Daoy (cell line): ENCODE data around the gene EIF4E1B. TPM values are rescaled to one million over a fixed set of nuclear protein-coding genes. Genes with fewer than 3 reads are reported as not detected.

ENCODE experiments used
- DNase-seq: peaks from one replicate; pipeline ENCODE4 v3.0.0-alpha.2; 2015; ENCODE audit warnings: low read depth
- total RNA-seq: library from RNA; depleted of rRNA; stranded (reverse); fragments of >200 nt; shearing (Covaris generic); gene quantifications from 2 replicates; pipeline ENCODE4 v1.2.3, GENCODE V29; 2014; rRNA removed

EIF4E1B gene
- total RNA-seq, 1 experiment from 2014 or later, result not detected

GRCh38 chr5:176690911-176691310 lies 60.4 kb downstream of the EIF4E1B start:
- no peak for DNase-seq

- DNase-seq, result no peak
Measured at GRCh38 chr5:176691524-176691923, 61.0 kb downstream of the EIF4E1B start.

GRCh38 chr5:176692326-176692725 lies 61.9 kb downstream of the EIF4E1B start:
- DNase-seq, result no peak

GRCh38 chr5:176692839-176693476 lies 62.5 kb downstream of the EIF4E1B start:
- DNase-seq, result no peak

GRCh38 chr5:176693477-176693851 lies 63.0 kb downstream of the EIF4E1B start:
- DNase-seq, result peak; percentile 28

GRCh38 chr5:176694146-176694545 lies 63.7 kb downstream of the EIF4E1B start:
- DNase-seq, result no peak

- no peak for DNase-seq
Measured at GRCh38 chr5:176694631-176695030, 64.2 kb downstream of the EIF4E1B start.

GRCh38 chr5:176695073-176695472 lies 64.6 kb downstream of the EIF4E1B start:
- DNase-seq, result no peak

Other genes with a start within 250 kb of the EIF4E1B start
- 99.3 and 104 TPM in 2 replicates for gene NOP16, start 242.1 kb upstream of the EIF4E1B start, total RNA-seq
- gene HIGD2A, start 241.9 kb upstream of the EIF4E1B start, total RNA-seq, result 54.8 and 80.5 TPM in 2 replicates
- 98.5 and 104 TPM in 2 replicates for gene CLTB, start 214.1 kb upstream of the EIF4E1B start, total RNA-seq
- gene FAF2, start 182.3 kb upstream of the EIF4E1B start, total RNA-seq, result 45.9 and 49.2 TPM in 2 replicates
- gene RNF44, start 93.3 kb upstream of the EIF4E1B start, total RNA-seq, result 9.5 and 10.4 TPM in 2 replicates
- 0.36 TPM in 1 of 2 replicates, not detected in the other for gene CDHR2, start 81.3 kb upstream of the EIF4E1B start, total RNA-seq
- gene GPRIN1, start 20.5 kb upstream of the EIF4E1B start, total RNA-seq, result 12.3 and 13.6 TPM in 2 replicates
- gene SNCB, start 141 bp upstream of the EIF4E1B start, total RNA-seq, result 0.11 TPM in 1 of 2 replicates, not detected in the other
- 17.0 and 20.2 TPM in 2 replicates for gene TSPAN17, start 16.8 kb downstream of the EIF4E1B start, total RNA-seq
- 0.06 TPM in 2 replicates for gene UNC5A, start 179.9 kb downstream of the EIF4E1B start, total RNA-seq